ENCODE data around the gene BMP6. TPM values are rescaled to one million over a fixed set of nuclear protein-coding genes. Genes with fewer than 3 reads are reported as not detected.

BMP6 gene
- total and polyA plus RNA-seq, 10 of the 15 experiments (the other 5 are each of a cell fraction or from before 2014, with no cell fraction given) = 0.02 to 0.15 (median 0.05) TPM; not detected in 5

DNA sequence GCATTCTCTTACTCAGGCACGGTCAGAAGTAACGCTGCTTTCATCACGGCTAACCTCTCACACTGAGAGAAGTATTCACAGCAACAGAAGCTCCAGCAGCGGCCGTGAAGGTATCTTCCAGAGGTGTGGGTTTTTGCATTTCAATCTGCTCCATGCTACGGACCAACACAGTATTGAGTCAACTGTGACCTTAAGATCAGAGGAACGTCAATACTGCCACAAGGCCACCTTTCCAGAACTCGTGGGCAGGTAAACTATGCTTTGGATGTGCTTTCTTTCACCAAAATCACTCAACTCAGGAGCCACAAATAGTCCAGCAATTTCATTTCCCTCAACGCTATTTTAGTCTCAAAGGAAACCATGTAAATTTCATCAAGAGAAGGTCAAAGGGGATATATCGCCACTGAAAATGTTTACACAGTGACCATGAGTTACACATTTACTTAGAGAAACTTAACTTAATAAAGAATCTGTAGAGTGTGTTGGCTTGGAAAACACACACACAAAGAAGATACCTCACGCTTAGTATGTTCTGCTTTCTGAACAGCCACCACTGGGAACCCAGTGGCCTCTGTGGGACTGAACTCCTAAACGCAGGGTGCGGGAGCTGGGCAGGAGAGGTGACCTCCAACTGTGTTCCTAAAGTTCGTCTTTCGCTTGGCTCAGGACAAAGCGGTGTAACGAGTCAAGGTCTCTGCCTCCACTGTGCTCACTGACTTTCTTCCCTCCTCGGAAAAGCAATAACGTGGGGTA lies 156.8 kb downstream of the BMP6 start (continued):
- TF ChIP-seq MYB (IDR thresholded peaks at IDR 0.05; ENCODE audit: borderline replicate concordance, low read depth, low read length) = no peak
- no peak for TF ChIP-seq ETV6 (conservative IDR thresholded peaks at IDR 0.05 in 1 of 2, IDR thresholded peaks at IDR 0.05 in 1 of 2; ENCODE audit: borderline replicate concordance in 1 of 2, low read depth in 1 of 2)
- TF ChIP-seq, protein P1, sequence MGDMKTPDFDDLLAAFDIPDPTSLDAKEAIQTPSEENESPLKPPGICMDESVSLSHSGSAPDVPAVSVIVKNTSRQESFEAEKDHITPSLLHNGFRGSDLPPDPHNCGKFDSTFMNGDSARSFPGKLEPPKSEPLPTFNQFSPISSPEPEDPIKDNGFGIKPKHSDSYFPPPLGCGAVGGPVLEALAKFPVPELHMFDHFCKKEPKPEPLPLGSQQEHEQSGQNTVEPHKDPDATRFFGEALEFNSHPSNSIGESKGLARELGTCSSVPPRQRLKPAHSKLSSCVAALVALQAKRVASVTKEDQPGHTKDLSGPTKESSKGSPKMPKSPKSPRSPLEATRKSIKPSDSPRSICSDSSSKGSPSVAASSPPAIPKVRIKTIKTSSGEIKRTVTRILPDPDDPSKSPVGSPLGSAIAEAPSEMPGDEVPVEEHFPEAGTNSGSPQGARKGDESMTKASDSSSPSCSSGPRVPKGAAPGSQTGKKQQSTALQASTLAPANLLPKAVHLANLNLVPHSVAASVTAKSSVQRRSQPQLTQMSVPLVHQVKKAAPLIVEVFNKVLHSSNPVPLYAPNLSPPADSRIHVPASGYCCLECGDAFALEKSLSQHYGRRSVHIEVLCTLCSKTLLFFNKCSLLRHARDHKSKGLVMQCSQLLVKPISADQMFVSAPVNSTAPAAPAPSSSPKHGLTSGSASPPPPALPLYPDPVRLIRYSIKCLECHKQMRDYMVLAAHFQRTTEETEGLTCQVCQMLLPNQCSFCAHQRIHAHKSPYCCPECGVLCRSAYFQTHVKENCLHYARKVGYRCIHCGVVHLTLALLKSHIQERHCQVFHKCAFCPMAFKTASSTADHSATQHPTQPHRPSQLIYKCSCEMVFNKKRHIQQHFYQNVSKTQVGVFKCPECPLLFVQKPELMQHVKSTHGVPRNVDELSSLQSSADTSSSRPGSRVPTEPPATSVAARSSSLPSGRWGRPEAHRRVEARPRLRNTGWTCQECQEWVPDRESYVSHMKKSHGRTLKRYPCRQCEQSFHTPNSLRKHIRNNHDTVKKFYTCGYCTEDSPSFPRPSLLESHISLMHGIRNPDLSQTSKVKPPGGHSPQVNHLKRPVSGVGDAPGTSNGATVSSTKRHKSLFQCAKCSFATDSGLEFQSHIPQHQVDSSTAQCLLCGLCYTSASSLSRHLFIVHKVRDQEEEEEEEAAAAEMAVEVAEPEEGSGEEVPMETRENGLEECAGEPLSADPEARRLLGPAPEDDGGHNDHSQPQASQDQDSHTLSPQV (IDR thresholded peaks at IDR 0.05) = no peak
- no peak for TF ChIP-seq FOXM1 (IDR thresholded peaks at IDR 0.05; ENCODE audit: low read depth, low read length)
- TF ChIP-seq EZH2 (IDR thresholded peaks at IDR 0.05; ENCODE audit: borderline replicate concordance, control insufficient read depth, low read depth, low read length) = no peak
- TF ChIP-seq, protein P2, sequence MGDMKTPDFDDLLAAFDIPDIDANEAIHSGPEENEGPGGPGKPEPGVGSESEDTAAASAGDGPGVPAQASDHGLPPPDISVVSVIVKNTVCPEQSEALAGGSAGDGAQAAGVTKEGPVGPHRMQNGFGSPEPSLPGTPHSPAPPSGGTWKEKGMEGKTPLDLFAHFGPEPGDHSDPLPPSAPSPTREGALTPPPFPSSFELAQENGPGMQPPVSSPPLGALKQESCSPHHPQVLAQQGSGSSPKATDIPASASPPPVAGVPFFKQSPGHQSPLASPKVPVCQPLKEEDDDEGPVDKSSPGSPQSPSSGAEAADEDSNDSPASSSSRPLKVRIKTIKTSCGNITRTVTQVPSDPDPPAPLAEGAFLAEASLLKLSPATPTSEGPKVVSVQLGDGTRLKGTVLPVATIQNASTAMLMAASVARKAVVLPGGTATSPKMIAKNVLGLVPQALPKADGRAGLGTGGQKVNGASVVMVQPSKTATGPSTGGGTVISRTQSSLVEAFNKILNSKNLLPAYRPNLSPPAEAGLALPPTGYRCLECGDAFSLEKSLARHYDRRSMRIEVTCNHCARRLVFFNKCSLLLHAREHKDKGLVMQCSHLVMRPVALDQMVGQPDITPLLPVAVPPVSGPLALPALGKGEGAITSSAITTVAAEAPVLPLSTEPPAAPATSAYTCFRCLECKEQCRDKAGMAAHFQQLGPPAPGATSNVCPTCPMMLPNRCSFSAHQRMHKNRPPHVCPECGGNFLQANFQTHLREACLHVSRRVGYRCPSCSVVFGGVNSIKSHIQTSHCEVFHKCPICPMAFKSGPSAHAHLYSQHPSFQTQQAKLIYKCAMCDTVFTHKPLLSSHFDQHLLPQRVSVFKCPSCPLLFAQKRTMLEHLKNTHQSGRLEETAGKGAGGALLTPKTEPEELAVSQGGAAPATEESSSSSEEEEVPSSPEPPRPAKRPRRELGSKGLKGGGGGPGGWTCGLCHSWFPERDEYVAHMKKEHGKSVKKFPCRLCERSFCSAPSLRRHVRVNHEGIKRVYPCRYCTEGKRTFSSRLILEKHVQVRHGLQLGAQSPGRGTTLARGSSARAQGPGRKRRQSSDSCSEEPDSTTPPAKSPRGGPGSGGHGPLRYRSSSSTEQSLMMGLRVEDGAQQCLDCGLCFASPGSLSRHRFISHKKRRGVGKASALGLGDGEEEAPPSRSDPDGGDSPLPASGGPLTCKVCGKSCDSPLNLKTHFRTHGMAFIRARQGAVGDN (IDR thresholded peaks at IDR 0.05) = no peak
- TF ChIP-seq PAX8 (IDR thresholded peaks at IDR 0.05) = no peak
- no peak for TF ChIP-seq POLR2AphosphoS5 (IDR thresholded peaks at IDR 0.05; ENCODE audit: low read length)
- TF ChIP-seq SMC3 (IDR thresholded peaks at IDR 0.05; ENCODE audit: borderline replicate concordance, low read length) = no peak
- TF ChIP-seq, protein P3, sequence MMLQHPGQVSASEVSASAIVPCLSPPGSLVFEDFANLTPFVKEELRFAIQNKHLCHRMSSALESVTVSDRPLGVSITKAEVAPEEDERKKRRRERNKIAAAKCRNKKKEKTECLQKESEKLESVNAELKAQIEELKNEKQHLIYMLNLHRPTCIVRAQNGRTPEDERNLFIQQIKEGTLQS (IDR thresholded peaks at IDR 0.05; ENCODE audit: borderline replicate concordance, extremely low read depth, low read depth, low read length) = no peak
- TF ChIP-seq, protein P4, sequence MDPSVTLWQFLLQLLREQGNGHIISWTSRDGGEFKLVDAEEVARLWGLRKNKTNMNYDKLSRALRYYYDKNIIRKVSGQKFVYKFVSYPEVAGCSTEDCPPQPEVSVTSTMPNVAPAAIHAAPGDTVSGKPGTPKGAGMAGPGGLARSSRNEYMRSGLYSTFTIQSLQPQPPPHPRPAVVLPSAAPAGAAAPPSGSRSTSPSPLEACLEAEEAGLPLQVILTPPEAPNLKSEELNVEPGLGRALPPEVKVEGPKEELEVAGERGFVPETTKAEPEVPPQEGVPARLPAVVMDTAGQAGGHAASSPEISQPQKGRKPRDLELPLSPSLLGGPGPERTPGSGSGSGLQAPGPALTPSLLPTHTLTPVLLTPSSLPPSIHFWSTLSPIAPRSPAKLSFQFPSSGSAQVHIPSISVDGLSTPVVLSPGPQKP (IDR thresholded peaks at IDR 0.05; ENCODE audit: low read depth, low read length) = no peak
- TF ChIP-seq IKZF2 (IDR thresholded peaks at IDR 0.05) = no peak
